K562 (cell line): ENCODE data around the gene ITGA2B. TPM values are rescaled to one million over a fixed set of nuclear protein-coding genes. Genes with fewer than 3 reads are reported as not detected.

Experiments
- AFF1 ChIP-seq, 2 experiments: fragments of 450-650 bp; IDR thresholded peaks; 2 replicates each; pipeline ENCODE4 v1.6.1; 2018; ENCODE audit warnings: mild to moderate bottlenecking in 2 of 2, low read depth in 1 of 2; ENCODE audit not compliant: partially characterized antibody in 2 of 2
- CUX1 ChIP-seq: fragments of 200-800 bp; sonication (Bioruptor generic); IDR thresholded peaks from 2 replicates; pipeline ENCODE4 v1.6.1; 2016; ENCODE audit warnings: missing genetic modification characterization, missing compliant biosample characterization
- HDGF ChIP-seq: fragments of 450-650 bp; IDR thresholded peaks from 2 replicates; pipeline ENCODE4 v1.6.1; 2016
- KDM2B ChIP-seq: fragments of 250-450 bp; sonication (Bioruptor Pico); IDR thresholded peaks from 2 replicates; pipeline ENCODE4 v1.8.0; 2021; ENCODE audit warnings: mild to moderate bottlenecking, moderate library complexity
- KLF16 ChIP-seq: IDR thresholded peaks from 2 replicates; pipeline ENCODE4 v1.6.1; 2016; ENCODE audit warnings: antibody characterized with exemption
- LCOR ChIP-seq: sonication (generic); formaldehyde crosslinking; IDR thresholded peaks from 2 replicates; pipeline ENCODE4 v1.8.0; 2022; ENCODE audit warnings: mild to moderate bottlenecking, missing genetic modification reagents
- MEF2A ChIP-seq: IDR thresholded peaks from 2 replicates; pipeline ENCODE4 v1.6.1; 2011; ENCODE audit warnings: low read depth, mild to moderate bottlenecking, low read length, moderate library complexity; ENCODE audit not compliant: control insufficient read depth
- MTA1 ChIP-seq: fragments of 450-650 bp; IDR thresholded peaks from 2 replicates; pipeline ENCODE4 v1.6.1; 2017; ENCODE audit warnings: borderline replicate concordance
- PML ChIP-seq: IDR thresholded peaks from 2 replicates; pipeline ENCODE4 v1.6.1; 2012; ENCODE audit warnings: low read length, inconsistent platforms
- RBM15 ChIP-seq: fragments of 200-400 bp; formaldehyde crosslinking; IDR thresholded peaks from 2 replicates; pipeline ENCODE4 v1.6.1; 2018; ENCODE audit warnings: mild to moderate bottlenecking, low read length, moderate library complexity; ENCODE audit not compliant: insufficient read depth
- ZNF274 ChIP-seq: IDR thresholded peaks from 2 replicates; pipeline ENCODE4 v1.6.1; 2011; ENCODE audit warnings: low read depth, mild to moderate bottlenecking, low read length, moderate library complexity, borderline replicate concordance
- polyA plus RNA-seq, 8 experiments: library from polyadenylated mRNA; depleted of rRNA in 4 of 8; stranded (reverse) in 5 of 8; unstranded in 3 of 8; fragments of >200 nt; fragmentation: Nextera tagmentation in 2 of 8; fragmentation: Illumina TruSeq in 1 of 8; extraction: Ambion mirVana in 2 of 8; extraction: Trizol in 1 of 8; gene quantifications; 2 replicates each; pipeline versions ENCODE4 v1.2.1 to v1.2.3, GENCODE V29; 2011 to 2014; ENCODE audit warnings: inconsistent platforms in 1 of 8, missing spikeins in 1 of 8
- total RNA-seq, 7 experiments: library from RNA; depleted of rRNA in 6 of 7; stranded (reverse); fragments of >200 nt in 6 of 7; fragmentation: Illumina TruSeq in 2 of 7; extraction: Trizol in 2 of 7; gene quantifications; 2 replicates each; pipeline versions ENCODE4 v1.2.1 to v1.2.3, GENCODE V29; 2011 to 2021; ENCODE audit warnings: low replicate concordance in 1 of 7
- TF ChIP-seq, protein P1 (sequence below): fragments of 200-800 bp; sonication (Bioruptor generic); IDR thresholded peaks from 2 replicates; pipeline ENCODE4 v1.6.1; 2017; ENCODE audit warnings: missing genetic modification characterization, missing compliant biosample characterization
- TF ChIP-seq, protein P2 (sequence below): fragments of 450-650 bp; IDR thresholded peaks from 2 replicates; pipeline ENCODE4 v1.6.1; 2014; ENCODE audit warnings: low read depth, mild to moderate bottlenecking, moderate library complexity, borderline replicate concordance

ITGA2B gene
- total and polyA plus RNA-seq, 9 of the 15 experiments (the other 6 are each of a cell fraction or from before 2014, with no cell fraction given), result 1.1 to 26.4 (median 5.6) TPM

GRCh38 chr17:44389723-44390202 is 314 bp upstream of the ITGA2B start (continued):
- TF ChIP-seq, protein P1, sequence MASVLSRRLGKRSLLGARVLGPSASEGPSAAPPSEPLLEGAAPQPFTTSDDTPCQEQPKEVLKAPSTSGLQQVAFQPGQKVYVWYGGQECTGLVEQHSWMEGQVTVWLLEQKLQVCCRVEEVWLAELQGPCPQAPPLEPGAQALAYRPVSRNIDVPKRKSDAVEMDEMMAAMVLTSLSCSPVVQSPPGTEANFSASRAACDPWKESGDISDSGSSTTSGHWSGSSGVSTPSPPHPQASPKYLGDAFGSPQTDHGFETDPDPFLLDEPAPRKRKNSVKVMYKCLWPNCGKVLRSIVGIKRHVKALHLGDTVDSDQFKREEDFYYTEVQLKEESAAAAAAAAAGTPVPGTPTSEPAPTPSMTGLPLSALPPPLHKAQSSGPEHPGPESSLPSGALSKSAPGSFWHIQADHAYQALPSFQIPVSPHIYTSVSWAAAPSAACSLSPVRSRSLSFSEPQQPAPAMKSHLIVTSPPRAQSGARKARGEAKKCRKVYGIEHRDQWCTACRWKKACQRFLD, result peak; percentile 94
- TF ChIP-seq KLF16 (peak; percentile 98), AFF1 (IDR thresholded peaks at IDR 0.05; ENCODE audit: low read depth in 1 of 2, partially characterized antibody in 2 of 2) (peak in 1 of 2 experiments; percentile 89), HDGF (no peak), PML (peak; percentile 87), RBM15 (no peak), LCOR (CRISPR knock-in tag) (peak; percentile 53; the same call in 1 of the 2 replicates), ZNF274 (peak; percentile 45; the same call in 1 of the 2 replicates), MTA1 (no peak), CUX1 (0 out of 2 replicates have a peak, but pooled peaks have one; percentile 34), KDM2B (no peak), MEF2A (0 out of 2 replicates have a peak, but pooled peaks have one; percentile 27)
- TF ChIP-seq, protein P2, sequence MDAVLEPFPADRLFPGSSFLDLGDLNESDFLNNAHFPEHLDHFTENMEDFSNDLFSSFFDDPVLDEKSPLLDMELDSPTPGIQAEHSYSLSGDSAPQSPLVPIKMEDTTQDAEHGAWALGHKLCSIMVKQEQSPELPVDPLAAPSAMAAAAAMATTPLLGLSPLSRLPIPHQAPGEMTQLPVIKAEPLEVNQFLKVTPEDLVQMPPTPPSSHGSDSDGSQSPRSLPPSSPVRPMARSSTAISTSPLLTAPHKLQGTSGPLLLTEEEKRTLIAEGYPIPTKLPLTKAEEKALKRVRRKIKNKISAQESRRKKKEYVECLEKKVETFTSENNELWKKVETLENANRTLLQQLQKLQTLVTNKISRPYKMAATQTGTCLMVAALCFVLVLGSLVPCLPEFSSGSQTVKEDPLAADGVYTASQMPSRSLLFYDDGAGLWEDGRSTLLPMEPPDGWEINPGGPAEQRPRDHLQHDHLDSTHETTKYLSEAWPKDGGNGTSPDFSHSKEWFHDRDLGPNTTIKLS, result peak; percentile 65; the same call in 1 of the 2 replicates
